OCI-M2 (cell line): ENCODE data around the gene B9D2.

ENCODE experiments used
- DNase-seq: peaks from one replicate; lab custom pipeline; 2025; ENCODE audit not compliant: unreplicated experiment; lab: John Stamatoyannopoulos, UW

B9D2 gene

GRCh38 chr19:41310033-41310831 lies 53.7 kb downstream of the B9D2 start, which contains the start of gene CCDC97:
TSS of gene CCDC97 (plus strand) at chr19:41310172. CDS start at chr19:41310311, 139 bp downstream.
- DNase-seq = peak; percentile 71

GRCh38 chr19:41309180-41310032 lies 54.5 kb downstream of the B9D2 start:
- DNase-seq = no peak

GRCh38 chr19:41308450-41309179 lies 55.3 kb downstream of the B9D2 start:
- peak; percentile 82 for DNase-seq

GRCh38 chr19:41307954-41308449 lies 55.9 kb downstream of the B9D2 start:
- DNase-seq = no peak

- DNase-seq = no peak
Observed at GRCh38 chr19:41307090-41307875, 56.7 kb downstream of the B9D2 start.

- DNase-seq = no peak
Observed at GRCh38 chr19:41305927-41306793, 57.8 kb downstream of the B9D2 start.

GRCh38 chr19:41304706-41305483 lies 59.1 kb downstream of the B9D2 start:
- no peak for DNase-seq
